ENCODE results near the gene MRS2.

Gene MRS2

GRCh38 chr6:24431045-24431451 is 28.3 kb downstream of the MRS2 start:
- DNase-seq (ENCODE audit: low spot score) = no peak

- no peak for DNase-seq (ENCODE audit: low spot score)
Observed at GRCh38 chr6:24432611-24433010, 29.9 kb downstream of the MRS2 start.

DNA sequence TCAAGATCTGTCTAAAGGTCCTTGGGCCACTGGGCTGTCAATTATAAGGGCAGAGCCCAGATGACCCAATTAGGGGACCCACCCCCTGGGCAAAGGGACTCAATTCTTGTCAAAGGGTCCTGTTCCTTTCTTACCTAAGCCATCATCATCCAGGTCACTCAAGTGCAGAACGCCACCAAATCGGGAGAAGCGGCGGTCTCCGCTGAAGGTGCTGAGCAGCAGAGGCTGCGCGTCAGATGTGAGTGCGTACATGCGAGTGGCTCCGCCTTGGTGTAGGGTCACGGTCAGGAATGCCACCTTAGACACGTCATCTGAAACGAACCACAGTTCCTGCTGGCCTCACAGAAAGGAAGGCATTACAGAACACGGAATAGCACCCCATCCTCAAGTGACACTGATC is 34.2 kb downstream of the MRS2 start:
- DNase-seq (ENCODE audit: low spot score) = no peak

DNA sequence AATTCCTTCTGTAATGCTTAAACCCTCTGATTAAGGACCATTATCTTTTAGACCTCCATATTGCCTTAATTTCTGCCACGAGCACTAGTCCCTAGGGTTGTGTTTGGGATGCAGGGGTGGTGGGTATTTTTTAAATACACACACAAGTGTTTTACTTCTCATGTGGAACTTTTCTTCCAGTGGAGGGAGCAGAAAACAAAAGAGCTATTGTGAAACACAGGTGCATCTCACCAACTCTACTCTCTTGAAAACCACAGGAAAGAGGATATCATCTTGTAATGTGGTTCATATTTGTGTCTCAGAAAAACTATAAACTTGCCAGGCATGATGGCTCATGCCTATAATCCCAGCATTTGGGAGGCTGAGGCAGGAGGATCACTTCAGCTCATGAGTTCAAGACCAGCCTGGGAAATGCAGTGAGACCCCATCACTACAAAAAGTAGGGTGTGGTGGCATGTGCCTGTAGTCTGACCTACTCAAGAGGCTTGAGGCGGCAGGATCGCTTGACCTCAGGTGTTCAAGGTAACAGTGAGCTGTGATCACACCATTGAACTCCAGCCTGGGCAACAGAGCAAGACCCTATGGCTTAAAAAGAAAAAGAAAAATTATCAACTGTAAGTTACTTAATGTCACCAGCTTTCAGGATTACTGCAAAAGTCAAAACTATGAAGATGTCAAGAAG is 37.3 kb downstream of the MRS2 start:
- no peak for DNase-seq (ENCODE audit: low spot score)

DNA sequence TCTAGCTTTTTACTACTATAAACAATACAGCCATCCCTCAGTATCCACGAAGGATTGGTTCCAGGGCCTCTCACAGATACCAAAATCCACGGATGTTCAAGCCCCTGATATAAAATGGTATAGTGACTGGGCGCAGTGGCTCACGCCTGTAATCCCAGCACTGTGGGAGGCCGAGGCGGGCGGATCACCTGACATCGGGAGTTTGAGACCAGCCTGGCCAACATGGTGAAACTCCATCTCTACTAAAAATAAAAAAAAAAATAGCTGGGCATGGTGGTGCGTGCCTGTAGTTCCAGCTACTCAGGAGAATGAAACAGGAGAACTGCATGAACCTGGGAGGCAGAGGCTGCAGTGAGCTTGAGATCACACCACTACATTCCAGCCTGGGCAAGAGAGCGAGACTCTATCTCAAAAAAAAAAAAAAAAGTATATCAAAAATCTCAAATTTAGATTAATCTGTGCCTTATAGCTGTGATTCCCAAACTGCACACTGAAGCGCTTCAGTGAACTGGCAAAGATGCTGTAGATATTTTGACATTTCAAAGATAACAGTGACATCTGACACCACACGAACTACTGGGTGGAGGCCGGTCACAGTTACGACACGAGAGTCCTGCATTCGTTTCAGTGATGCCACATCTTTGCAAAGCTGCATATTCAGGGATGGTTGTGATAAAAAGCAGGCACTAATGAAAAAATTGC is 38.3 kb downstream of the MRS2 start:
- DNase-seq (ENCODE audit: low spot score) = no peak

GRCh38 chr6:24441599-24441904 is 38.8 kb downstream of the MRS2 start:
- no peak for DNase-seq (ENCODE audit: low spot score)

GRCh38 chr6:24444588-24444987 is 41.9 kb downstream of the MRS2 start:
- DNase-seq (ENCODE audit: low spot score) = no peak

- no peak for DNase-seq (ENCODE audit: low spot score)
Observed at GRCh38 chr6:24445704-24446103, 43.0 kb downstream of the MRS2 start.

DNA sequence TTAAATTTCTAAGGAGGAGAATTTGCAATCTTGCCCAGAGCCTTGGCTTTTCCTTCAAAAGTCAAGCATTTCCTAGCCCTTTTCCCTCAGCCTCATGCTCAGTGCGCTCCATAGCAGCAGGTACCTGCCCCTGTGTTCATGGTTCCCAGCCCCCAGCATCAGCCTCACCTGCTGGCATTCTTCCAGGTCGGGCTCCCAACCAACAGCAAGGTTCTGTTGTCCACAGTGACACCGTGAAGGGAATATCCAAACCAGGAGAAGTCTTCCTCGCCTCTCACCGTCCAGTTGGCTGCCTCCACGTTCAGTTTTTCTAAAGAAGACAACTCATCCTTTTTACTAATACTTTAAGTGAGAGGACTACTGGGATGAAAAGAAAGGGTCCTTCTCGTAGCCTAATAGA is 43.9 kb downstream of the MRS2 start:
- no peak for DNase-seq (ENCODE audit: low spot score)

- DNase-seq (ENCODE audit: low spot score) = no peak
Observed at GRCh38 chr6:24448396-24448795, 45.7 kb downstream of the MRS2 start.

GRCh38 chr6:24448828-24449525 is 46.2 kb downstream of the MRS2 start:
- DNase-seq (ENCODE audit: low spot score) = no peak

- DNase-seq (ENCODE audit: low spot score) = no peak
Observed at GRCh38 chr6:24451581-24452388, 49.0 kb downstream of the MRS2 start.

GRCh38 chr6:24453921-24454320 is 51.2 kb downstream of the MRS2 start:
- DNase-seq (ENCODE audit: low spot score) = no peak

DNA sequence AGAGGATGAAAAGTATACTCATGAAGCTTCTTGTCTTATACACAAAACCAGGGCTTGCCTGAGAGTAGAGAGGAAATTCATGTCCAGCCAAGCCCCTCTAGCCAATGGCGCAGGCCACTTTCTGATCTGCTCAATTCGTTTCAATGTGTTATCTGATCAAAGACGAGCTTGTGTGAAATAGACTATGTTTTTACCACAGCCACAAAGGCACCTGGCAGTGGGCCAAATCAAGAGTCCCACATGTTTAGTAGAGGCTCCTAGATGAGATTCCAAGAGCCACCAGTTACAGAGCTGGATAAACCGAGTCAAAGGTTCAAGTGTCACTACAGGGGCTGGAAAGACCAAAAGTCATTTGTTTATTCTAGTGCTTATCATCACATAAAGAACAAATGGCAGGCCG is 51.7 kb downstream of the MRS2 start:
- no peak for DNase-seq (ENCODE audit: low spot score)

DNA sequence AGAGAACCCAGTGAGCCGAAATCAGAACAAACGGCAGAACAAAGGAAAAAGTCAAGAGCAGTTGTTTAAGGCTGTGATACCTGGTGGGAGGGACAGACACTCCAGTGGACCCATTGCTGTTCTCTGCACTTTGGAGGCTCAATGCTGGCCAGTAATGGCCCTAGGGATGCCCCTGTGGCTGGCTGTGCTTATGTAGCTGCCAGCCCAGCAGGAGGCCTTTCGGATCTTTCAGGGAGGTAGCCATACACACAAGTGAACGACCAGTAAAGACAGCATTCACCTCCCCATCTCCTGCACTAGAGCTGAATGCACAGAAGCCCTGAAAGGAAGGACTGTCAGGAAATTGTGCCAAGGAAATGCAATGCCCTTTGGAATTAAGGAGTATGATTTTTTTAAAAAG is 52.3 kb downstream of the MRS2 start:
- DNase-seq (ENCODE audit: low spot score) = no peak

GRCh38 chr6:24458134-24458533 is 55.4 kb downstream of the MRS2 start:
- DNase-seq (ENCODE audit: low spot score) = no peak

GRCh38 chr6:24458941-24459340 is 56.2 kb downstream of the MRS2 start:
- no peak for DNase-seq (ENCODE audit: low spot score)

DNA sequence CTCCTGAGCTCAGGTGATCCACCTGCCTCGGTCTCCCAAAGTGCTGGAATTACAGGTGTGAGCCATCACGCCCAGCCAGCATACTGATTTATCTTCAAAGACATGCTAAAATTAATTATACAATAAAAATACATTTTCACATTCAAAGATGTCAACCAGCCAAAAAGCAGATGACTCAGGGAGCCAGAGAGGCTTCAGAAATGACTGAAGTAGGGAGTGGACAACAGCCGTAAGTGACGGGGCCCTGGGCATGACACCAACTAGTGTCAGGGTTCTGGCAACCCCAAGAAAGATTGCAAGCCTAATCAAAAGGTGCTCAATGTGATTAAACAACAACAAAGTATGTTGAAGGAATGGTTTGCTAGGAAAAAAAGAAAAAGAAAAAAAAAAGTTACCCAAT is 58.2 kb downstream of the MRS2 start:
- DNase-seq (ENCODE audit: low spot score) = no peak

DNA sequence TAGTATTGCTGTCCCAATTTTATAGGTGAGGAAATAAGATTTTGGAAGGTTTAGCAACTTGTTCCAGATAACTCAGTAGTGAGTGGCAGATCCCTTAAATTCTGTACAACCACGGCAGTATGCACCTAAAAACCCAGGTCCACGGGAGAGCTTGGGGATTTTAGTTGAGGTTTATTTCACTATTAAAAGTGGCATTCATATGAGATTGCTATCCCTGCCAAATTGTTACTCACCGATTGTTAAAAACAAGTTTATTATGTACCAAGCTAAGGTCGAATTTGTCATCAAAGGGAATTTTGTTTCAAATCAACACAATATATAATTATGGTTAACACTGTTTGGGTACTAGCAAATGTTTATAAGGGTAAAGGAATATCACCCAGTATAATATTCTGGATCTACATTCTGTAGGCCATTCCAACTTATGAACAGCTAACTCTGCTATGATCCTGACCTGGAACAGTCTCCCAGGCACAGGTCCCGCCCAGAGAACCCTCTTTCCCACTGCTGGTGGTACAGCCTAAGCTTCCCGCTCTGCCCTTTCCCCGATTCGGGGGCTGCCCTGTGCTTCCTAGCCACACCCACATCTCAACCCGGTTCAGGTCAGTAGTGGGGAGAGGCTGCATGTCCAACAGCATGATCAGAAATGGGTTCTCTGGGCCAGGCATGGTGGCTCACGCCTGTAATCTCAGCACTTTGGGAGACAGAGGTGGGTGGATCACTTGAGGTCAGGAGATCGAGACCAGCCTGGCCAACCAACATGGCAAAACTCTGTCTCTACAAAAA is 61.7 kb downstream of the MRS2 start:
- DNase-seq (ENCODE audit: low spot score) = no peak

DNA sequence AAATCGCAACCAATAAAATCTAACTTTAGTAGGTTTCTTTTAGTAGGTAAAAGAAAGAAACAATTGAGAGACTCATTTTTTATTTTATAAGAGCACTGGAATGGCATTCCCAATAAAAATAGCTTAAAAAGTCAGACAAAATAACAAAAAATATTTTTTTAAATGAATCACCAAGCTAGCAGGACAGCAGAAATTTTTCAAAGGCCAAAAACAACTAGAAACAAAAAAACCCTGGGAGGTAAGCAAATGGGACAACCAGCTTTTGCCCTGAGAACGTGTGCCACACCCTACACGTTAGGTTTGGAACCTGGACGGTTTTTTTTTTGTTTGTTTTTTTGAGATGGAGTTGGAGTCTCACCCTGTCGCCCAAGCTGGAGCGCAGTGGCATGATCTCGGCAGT is 67.1 kb downstream of the MRS2 start:
- DNase-seq (ENCODE audit: low spot score) = no peak

DNA sequence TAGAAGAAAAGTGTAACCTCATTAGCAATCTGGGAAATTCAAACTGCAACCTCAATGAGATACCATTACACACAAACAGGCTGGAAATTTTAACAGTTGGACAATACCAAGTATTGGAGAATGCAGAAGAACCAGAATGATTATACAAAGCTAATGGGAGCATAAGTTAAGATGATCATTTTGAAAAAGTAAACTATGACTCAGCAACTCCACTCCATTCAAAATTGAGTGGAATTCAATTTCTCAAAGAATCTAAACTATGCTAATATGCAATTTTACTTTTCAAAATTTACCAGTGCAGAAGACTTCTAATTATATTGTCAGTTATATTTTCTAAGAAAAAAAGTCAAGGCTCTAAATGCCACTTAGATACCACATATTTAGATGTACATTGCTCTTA is 69.4 kb downstream of the MRS2 start:
- no peak for DNase-seq (ENCODE audit: low spot score)

Data from putamen (tissue), 1 donor.